HG02870 (cell line): ENCODE measurements around the gene NPW.
"Not testable (repeated sequence)": the region's sequence is repeated elsewhere in the genome, so short reads cannot be mapped to it uniquely, and the experiment has no call there.

Experiments
- ATAC-seq: cut with Tn5 transposase; IDR thresholded peaks from one replicate; pipeline ENCODE4 v1.9.1; 2021; ENCODE audit warnings: mild to moderate bottlenecking, moderate library complexity; ENCODE audit not compliant: unreplicated experiment

NPW gene

DNA sequence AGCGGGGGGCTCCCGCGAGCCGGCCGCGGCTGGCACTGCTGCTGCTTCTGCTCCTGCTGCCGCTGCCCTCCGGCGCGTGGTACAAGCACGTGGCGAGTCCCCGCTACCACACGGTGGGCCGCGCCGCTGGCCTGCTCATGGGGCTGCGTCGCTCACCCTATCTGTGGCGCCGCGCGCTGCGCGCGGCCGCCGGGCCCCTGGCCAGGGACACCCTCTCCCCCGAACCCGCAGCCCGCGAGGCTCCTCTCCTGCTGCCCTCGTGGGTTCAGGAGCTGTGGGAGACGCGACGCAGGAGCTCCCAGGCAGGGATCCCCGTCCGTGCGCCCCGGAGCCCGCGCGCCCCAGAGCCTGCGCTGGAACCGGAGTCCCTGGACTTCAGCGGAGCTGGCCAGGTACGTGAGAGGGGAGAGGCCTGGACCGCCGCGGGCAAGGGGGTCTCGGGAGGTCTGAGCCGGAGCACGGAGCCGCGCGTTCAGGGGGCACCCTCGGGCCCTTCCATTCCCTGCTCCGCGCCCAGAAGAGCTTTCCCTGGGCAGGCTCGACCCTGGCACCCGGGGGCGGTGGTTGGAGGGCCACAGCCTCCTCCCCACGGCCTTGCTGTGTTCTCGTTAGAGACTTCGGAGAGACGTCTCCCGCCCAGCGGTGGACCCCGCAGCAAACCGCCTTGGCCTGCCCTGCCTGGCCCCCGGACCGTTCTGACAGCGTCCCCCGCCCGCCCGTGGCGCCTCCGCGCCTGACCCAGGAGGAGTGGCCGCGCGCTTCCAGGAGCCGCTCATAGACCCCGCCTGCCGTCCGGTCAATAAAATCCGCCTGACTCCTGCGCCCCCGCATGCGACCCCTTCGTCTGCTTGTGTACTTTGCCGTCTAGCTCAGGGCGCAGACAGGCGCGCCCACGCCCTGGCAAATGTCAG, 591 bp downstream of the NPW start:
- ATAC-seq = no peak

DNA sequence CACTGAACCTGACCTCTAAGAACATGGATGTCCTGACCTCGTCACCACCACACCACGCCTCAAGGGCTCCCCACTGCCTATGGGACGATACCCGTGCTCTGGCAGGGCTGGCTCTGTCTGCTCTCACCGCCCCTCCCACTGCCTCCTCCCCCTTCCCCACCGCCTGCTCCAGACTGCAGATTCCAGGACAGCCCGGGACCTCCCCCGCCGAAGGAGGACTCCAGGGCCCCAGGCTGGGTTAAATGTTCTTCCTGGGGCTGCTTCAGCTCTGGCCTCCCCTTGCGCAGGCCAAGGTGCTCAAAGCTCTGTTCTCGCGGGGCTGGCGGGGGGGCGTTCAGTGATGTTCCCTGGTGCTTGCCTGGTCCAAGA, 3.1 kb downstream of the NPW start:
- ATAC-seq = no peak

DNA sequence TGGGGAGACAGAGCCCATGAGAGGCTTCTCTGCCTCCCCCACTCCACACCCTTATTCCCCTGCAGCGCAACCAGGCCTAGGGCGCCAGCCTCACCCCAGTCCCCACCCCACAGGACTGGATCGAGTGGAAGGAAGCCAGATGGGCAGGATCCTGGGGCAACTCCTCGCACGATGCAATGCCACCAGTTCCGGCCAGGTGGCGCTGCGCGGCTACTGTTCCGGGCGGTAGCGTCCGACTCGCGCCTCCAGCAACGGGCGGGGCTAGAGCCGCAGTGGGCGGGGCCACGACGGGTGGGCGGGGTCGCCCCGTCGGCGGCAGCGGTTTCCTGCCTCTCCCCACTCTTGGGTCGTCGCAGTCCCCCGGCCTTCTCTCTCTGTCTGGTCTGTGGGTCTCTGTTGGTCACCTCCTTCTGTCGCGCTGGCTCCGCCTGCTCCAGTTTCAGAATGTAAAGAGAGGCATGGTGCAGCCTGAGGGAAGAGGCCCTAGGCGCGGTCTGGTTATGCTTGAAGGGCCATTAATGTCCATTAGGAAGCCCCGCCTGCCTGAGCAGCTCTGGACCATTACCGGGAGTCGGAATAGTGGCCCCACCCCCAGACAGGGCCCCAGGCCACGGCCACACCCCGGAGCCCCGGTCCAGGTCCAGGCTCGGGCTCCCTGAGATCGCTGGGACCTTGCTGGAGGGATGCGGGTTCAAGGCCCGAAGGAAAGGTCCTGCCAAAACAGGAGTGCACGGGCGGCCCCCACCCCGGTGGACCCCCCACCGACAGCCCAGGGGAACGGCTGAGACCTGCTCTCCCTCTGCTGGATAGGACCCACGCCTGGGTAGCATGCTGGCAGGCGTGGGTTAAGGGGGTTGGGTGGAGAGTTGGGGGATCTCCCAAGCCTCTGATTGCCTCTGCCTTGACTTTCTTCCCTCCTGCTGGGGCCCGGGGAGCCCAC, 3.8 kb downstream of the NPW start:
- ATAC-seq = peak; percentile 57

DNA sequence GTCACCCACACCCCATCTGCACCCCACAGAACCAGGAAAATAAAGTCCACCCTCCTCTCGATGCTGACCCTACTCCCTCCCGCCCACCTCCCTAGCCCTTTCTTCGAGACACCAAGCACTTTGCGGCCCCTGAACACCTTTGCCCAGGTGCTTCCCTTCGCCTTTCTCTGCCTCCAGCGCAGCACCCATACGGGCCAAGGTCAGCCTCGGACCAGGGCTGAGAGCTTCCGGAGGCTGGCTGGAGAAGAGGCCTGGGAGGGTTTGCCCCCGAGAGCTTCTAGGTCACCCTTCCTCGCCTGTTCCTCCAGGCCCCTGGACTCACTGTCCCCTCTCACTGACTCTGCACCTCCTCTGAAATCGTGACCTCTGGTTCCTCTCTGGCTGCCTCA, 4.4 kb downstream of the NPW start:
- ATAC-seq = no peak

DNA sequence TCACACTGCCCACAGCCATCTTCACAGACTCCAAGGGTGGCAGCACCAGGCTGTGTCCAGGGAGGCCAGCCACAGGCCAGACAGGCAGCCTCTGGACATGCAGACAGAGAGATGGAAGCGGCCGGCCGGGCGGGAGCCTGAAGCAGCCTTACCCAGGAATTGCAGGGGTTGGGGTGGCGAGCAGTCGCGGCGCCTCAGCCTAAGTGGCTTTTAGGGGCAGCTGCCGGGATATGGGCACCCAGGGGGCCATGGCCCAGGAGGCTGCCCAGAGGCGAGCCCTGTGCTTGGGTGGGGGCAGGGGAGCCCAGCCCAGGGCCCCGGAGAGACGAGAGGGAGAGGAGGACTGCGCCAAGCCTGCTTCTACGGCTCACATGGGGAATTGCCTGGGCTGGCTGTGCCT, 5.7 kb downstream of the NPW start:
- no peak for ATAC-seq

DNA sequence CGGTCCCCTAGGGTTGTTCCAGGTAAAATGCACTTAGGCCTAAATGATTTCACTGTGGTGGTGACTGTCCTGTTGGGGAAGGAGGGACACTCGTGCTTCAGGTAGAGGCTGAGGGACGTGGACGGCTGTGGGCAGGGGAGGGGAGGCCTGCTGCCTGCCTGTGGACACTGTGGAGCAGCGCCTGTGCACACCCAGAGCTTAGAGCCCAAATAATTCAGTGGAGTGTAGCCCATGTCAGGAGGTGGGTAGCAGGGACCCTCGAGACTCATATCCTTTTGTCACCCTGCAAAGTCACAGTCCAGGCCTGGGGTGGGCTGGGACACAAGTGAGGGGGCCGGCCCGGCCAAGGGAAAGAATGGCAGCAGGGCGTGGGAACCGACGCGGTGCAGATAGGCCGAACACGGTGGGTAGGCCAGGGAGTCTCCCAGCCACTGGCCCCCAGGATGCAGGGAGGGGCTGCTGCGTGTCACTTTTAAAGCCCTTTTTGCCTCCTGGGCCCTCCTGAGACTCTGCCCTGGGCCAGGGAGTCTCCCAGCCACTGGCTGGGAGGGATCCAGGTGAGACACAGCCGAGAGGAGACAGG, 6.4 kb downstream of the NPW start:
- no peak for ATAC-seq

DNA sequence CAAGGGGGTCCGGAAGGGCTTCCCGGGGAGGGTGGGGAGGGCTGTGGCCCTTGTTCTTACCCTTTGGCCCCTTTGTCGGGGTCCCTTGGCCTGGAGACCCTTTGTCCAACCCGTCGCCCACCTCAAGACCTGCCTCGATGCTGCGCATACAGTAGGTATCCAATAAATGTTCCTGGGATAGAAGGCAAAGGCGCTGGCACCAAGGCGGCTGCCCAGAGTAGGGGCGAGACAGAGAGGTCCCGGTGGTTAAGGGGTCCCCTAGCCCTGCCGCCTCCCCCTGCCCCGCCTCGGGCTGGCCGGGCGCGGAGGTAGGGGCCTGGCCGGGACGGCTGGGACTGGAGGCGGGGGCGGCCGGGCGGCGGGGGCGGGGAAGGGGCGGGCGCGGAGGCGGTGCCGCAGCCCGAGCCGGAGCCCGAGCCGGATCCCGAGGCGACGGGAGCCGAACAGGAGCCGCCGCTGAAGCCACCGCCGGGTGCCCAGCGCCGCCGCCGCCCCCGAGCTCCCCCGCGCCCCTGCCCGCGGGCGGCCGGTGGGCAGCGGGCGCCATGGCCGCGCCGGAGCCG, 7.0 kb downstream of the NPW start, which contains the start of gene NHERF2:
Gene NHERF2 (plus strand): TSS at position 442 of the 563 bp plus-strand sequence. CDS start 104 bp downstream, at position 546.
- ATAC-seq = no peak

DNA sequence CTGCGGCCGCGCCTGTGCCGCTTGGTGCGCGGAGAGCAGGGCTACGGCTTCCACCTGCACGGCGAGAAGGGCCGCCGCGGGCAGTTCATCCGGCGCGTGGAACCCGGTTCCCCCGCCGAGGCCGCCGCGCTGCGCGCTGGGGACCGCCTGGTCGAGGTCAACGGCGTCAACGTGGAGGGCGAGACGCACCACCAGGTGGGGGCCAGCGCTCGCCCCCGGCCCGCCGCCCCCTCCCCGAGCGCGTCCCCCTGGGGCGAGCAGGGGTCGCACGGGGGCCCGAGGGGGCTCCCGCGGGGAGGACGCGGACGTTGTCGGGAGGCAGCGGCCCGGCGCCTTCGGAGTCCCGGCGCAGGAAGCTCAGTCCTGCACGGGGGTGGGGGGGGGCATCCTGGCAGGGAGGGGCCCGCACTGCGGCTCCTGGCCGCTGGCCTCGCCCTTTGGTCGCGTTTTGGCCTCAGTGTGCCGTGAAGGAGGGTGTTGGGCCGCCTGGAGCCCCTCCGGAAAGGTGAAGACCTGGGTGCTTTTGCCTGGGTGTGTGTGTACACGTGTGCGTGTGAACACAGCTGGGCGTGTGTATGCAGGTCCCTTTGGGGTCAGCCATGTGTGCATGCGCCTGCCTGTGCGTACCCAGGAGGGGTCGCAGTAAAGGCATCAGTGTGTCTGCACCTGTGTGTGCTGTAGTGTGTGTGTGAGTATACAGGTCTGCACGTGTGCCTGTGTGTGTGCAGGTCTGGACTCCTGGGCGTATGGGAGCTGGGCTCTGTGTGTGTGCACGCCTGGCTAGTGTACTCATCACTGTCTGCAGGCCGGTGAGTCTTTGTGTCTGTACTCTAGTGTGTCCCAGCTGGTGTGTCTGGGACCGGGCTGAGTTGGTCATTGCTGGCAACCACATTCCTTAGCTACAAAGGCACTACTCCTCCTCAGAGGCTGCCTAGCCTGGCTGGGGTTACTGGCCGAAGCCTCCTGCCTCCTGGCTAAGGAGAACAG, 7.7 kb downstream of the NPW start:
- ATAC-seq = no peak

DNA sequence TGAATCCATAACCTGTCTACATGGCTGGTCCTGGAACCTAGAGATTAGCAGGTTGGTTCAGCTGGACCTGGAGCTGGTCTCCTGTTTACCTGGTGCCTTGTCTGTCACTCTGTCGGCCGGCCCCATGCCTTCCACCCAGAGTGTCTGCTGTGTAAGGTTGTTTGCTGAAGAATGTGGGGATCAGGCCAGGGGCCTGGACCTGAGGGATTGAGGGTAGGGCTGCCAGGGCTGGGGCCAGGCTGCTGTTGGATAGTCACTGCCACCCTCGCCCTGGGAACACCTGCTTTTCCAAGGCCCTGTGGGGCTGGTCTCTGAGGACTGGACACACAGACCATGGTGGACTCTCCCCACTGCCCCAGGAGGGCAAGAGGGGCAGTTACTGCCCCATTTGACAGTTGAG, 8.6 kb downstream of the NPW start:
- no peak for ATAC-seq

DNA sequence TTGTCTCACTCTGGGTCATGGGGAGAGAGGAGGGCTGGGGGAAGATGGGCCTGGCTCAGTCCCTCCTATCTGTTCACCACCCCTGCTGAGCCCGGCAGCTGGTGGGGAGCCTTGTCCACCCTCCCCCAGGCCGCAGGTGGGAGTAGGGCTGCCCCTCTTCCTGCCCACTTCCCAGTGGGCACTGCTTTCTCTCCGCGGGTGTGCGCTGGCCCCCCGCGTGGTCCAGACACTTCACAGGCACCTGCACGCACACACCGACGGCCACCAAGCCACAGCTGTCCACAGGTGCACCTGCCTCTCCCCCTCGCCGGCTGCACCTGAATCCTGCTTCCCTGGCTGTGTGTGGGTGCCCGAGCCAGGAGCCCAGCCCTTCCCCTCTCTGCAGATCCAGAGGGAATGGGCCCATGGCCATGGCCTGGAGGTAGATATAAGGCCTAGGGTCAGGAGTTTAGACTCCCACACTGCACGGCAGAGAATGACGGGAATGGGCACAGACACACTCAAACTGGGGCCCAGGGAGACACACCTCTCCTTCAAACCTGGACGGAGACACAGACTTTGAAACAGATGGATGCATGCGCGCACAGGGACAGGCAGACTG, 9.1 kb downstream of the NPW start:
- no peak for ATAC-seq

DNA sequence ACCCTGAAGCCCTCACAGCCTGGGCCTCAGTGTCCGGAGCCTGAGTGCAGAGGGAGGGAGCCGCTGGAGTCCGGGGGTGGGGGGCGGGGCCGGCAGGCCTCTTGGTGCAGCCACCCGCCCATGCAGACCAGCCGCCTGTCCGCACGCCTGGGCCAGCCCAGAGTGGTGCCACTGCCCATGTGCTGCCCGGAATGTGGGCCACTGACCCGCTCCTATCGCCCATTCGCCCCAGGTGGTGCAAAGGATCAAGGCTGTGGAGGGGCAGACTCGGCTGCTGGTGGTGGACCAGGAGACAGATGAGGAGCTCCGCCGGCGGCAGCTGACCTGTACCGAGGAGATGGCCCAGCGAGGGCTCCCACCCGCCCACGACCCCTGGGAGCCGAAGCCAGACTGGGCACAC, 9.8 kb downstream of the NPW start:
- no peak for ATAC-seq

DNA sequence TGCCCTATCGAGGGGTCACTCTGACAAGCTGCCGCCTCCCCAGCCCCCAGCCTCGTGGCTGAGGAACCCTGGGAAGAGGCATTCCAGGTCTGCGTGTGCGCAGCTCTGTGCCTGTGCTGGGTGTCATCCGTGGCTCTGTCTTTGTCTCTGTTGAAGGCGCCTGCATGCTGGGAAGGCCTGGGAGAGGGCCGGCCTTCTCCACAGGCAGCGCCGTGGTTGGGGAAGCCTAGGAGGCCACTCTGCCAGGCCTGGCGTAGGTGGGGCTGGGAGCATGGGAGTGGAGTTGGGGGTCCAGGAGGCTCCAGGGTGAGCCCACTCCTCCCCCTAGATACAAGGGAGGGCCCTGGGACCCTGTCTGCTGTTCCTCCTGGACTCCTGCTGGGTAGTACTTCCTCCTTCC, 10.5 kb downstream of the NPW start:
- ATAC-seq = no peak

DNA sequence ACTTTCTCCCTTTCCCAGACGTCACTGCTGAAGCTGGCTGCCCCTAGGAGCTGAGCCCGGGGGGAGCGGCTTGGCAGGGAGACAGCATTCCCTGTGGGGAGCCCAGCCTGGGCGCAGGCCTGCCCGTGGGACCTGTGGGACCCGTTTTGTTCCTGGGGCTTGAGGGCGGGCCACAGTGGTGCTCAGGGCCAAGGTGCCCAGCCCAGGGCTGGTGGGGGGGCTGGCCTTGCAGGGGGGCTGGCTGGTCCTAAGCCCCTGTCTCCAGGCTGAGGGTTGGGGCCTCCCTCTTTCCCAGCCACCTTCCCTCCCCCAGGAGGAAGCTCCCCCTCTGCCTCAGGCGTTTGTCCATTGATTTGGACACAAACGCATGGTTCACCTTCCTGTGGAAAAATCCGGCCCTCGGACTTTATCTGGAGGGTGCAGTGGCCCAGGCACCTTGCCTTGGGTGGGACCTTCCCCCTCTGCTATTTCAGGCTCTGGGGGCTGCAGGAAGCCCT, 11.5 kb downstream of the NPW start:
- ATAC-seq = no peak

DNA sequence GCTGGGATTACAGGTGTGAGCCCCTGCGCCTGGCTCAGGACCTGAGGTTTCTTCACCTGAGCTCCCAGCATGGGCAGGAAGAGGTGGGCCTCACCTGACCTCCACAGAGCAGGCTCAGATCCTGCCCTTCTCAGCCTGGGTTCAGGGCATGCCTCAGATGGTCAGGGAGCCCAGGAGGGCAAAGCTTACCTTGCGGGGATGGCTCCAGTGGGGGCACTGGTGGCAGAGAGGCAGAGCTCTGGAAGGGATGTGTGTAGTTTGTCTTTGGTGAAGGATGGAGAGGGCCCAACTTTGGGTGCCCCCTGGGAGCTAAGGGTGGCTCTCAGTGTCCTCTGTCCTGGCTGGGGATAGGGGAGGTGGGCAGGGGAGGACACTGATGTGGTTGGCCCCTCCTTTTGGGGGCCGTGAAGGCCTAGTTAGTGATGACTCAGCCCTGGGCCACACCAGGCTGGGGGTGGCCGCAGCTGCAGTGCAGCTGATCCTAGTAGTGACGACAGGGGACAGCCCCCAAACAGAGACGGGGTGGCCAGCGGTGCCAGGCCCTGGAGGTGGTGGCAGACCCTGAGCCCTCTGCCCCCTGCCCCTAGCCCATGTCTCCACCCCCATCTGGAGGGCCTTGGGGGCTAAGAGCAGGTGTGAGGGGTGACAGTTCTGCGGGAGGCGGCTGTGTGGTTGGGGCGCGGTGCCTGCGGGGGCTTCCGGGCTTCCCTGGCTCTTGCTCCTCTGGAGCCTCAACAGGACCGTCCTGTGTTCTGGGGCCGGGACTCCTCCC, 12.9 kb downstream of the NPW start:
- no peak for ATAC-seq

DNA sequence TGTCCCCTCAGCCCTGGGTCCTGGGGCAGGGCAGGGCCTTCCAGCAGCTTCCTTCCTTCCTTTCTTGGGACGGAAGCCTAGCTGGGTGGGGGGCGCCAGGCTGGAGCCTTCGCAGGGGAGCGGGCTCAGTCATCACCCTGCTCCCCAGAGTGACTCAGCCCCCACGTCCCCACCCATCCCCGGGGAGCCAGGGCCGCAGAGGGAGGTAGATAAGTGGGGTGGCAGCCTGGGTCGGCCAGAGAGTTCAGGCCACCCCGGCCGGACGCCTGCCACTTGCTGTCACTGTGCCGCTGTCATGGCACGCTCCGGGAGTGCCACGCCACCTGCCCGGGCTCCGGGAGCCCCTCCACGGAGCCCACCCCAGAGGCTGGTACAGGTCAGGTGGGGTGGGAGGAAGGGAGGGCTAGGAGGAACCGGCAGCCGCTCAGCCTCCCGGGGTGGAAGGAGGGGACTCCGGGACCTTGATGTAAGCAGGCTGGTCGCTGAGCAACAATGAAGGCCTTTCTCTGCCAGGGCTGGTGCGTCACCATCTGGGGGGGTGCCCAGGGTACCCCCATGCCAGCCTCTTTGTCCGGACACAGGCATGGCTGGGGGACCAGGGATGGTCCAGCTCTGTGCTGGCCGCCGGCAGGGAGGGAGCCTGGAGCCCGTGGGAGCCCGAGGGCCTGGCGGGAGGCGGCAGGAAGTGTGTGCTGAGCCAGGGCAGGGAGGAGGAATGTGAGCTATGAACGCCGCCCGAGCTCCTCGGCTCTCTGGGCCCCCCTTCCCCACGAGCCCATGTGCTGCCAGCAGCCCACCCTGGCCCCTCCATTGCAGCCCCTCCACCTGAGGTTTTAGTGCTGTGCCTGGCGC, 13.7 kb downstream of the NPW start:
- ATAC-seq = no peak

DNA sequence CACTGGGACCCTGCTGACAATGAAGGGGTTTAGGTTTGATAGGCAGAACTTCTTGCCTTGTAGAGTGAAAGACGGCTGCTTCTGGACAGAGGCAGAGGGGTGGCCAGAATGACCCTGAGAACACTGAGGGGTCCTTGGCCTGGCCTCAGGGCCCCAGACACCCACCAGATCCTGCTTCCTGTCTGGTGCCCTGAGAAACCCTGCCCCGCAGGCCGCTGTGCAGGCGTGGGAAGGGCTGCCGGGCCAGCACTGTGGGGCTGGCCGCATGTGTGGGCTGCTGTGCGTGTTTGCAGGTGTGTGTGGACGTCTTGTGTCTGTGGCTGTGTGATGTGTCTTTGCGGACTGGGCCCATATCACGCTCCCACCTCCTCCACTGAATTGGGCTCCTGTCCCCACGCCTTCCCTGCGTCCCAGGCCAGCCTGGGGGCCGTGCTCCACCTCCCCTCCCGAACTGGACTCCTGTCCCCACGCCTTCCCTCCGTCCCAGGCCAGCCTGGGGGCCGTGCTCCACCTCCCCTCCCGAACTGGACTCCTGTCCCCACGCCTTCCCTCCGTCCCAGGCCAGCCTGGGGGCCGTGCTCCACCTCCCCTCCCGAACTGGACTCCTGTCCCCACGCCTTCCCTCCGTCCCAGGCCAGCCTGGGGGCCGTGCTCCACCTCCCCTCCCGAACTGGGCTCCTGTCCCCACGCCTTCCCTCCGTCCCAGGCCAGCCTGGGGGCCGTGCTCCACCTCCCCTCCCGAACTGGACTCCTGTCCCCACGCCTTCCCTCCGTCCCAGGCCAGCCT, 14.5 kb downstream of the NPW start:
- not testable (repeated sequence) for ATAC-seq
